ENCODE data around the gene INO80C.
A peak's percentile ranks its signal among the peaks of the same experiment; 100 is the strongest.
"Not testable (repeated sequence)": the region's sequence is repeated elsewhere in the genome, so short reads cannot be mapped to it uniquely, and the experiment has no call there.

Gene INO80C

DNA sequence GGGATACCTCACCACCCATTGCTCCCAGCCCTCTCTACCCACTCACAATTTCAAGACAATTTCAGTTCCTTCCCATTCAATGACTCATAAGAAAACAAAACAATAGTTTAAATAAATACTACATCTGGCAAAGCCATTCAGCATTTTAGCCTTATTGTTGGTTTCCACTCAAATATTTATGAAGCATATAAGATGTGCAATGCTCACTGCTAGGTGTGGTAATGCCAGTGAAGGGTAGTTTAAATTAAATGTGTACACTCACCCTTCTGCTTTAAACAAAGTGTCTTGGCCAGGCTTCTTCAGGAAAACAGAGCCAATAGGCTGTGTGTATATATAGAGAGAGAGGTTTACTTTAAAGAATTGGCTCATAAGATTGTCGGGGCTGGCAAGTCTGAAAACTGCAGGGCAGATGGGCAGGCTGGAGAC, 37.0 kb downstream of the INO80C start:
- no peak for DNase-seq (ENCODE audit: low spot score)

DNA sequence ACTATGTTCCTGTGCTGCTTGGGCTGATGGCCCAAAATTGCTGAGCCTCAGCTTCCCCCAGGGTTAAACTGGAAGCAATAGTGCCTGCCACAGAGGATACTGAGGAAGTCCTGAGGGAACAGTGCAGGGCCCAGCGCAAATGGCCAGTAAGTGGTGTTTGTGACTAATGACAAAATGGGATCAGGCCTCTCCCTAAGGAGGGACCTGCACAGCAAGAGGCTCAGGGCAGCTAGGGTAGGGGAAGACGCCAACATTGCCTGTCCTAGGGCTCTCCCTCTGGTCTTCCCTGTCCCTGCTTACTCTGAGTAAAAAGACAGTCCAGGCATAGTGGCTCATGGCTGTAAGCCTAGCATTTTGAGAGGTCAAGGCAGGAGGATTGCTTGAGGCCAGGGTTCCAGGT, 37.8 kb downstream of the INO80C start:
- DNase-seq (ENCODE audit: low spot score): no peak

DNA sequence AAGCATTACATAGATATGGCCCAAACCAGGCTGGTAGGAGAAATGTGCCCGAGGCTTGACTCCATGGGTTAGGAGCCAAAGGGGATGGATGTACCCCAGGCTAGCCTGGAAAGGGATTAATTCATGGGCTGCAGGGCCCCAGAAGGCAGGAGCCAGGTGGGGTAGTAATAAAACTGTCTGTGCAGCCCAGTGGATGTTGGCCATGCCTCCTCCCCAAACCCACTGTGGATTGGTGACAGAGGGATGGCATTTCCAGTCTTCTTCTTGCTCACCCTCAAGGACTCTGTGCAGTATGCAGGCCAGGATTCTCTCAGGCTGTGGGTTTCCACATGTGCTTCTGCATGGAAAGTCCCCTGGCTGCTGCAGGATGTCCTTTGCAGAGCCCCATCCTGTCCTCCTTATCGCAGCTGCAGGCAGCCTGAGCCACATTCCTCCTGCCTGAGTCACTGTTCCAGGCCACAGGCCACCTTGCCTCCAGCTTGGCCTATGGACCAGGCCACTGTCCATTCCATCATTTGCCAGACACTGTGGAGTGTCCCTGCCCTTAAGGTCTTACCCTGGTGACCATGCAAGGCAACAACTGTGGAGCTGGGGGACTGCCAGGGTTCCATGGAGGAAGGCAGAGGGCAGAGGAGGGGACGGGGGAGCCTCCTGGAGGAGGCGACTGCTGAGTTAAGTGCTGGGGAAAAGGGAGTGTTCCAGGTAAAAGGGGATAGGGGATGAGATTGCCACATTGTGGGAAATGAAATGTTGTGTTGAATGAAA, 38.9 kb downstream of the INO80C start:
- no peak for DNase-seq (ENCODE audit: low spot score)

DNA sequence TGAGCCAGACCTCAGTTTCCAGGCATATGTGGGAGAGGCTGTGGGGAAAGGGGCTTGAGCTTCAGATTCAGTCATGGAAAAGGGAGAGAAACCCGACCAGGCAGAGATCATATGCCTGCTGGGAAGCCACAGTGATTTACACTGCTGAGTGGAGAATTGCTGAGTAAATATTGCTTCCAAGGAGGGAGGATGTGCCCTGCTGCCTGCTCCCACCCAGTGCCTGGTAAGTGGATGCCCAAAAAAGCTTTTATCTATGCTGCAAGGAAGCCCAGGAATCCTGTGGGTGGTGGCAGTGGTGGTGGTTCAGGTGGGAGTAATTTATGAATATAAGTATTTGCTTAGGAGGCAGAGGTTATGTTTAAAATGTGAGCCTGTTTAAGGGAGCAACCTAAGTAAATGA, 39.5 kb downstream of the INO80C start:
- DNase-seq (ENCODE audit: low spot score): peak; percentile 52

DNA sequence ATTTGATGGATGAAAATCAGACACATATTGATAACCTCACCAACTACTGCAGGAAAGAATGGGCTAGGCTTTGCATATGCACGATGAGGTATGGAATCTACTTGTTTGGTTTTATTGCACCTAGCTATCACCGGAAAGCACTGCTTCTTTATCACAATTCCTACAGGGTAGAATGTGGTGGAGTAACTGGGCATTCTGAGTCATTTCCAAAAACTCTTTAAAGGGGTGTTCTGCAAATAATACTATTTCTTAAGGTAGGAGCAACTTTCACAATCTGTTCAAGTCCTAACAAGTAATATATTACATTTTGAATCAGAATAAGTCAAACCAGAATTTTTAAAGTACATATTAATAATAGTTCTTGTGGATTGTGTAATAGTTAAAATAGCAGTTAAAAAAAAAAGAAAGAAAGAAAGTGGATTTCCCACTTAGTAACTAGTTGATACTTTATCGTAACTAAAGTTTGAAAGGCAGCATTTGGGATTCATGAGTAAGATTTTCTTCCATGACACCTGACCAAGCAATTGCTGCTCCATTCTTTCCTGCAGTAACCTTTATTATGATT, 40.5 kb downstream of the INO80C start:
- no peak for DNase-seq (ENCODE audit: low spot score)

DNA sequence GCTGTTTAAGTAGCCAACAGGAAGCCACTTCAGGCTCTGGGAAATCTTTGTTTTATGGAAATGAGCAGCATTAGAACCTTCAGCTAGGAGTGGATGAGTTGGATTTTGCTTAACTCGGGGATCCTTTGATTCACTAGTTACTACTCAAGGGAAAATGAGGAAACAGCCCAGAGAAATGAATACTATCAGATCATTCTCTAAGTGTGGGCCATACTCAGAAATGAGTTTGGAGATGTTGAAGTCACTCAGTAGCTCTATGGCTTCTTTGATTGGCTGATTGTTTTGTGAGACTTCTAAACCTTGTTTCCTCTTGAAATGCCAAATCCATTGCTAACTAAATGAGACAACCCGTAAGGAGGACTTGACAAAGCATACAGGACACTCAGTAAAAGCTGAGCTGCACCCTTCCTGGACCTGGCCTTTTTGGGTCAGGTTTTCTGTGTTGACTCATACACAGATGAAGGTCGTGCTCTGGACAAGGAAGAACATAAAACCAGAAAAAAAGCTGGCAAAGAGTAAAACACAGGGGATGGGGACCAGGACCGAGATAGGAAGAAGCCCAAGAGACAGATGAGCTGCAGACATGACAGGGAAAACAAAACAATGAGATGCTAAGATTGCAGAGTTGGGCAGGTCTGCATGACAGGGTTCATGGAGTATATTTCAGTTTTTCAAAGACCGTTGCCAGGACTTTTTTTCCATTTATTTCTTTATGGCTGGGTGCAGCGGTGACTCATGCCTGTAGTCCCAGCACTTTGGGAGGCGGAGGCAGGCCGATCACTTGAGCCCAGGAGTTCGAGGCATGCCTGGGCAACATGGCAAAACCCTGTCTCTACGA, 41.6 kb downstream of the INO80C start:
- DNase-seq (ENCODE audit: low spot score): no peak

DNA sequence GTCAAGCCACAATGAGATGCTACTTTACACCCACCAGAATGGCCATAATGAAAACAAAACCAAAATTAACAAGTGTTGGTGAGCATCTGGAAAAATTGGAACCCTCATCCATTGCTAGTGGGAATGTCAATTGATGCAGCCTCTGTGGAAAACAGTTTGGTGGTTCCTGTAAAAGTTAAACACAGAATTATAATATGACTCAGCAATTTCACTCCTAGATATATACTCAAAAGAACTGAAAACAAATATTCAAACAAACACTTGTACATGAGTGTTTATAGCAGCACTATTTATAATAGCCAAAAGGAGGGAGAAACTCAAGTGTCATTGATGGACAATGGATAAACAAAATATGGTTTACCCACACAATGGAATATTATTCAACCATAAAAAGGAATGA, 43.0 kb downstream of the INO80C start:
- DNase-seq (ENCODE audit: low spot score): no peak

DNA sequence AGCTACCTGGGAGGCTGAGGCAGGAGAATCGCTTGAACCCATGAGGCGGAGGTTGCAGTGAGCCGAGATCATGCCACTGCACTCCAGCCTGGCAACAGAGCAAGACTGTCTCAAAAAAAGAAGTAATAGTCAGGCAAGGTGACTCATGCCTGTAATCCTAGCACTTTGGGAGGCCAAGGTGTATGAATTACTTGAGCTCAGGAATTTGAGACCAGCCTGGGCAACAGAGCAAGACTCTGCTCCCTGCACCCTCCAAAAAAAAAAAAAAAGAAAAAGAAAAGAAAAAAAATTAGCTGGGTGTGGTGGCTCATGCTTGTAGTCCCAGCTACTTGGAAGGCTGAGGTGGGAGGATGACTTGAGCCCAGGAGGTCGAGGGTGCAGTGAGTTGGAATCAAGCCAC, 44.7 kb downstream of the INO80C start:
- DNase-seq (ENCODE audit: low spot score): not testable (repeated sequence)

DNA sequence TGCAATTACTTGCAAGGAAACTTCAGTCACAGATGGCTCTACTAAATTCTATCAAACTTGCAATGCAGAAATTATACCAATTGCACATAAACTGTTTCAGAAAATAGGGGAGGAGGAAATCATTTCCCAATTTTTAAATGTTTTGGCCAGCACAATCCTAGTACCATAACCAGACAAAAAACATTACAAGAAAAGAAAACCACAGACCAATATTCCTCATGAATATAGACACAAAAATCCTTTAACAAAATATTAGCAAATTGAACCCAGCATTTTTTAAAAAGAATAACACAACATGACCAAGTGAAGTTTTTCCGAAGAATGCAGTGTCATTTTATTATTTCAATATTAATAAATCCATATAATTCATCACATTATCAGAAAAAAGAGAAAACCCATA, 45.8 kb downstream of the INO80C start:
- DNase-seq (ENCODE audit: low spot score): no peak

DNA sequence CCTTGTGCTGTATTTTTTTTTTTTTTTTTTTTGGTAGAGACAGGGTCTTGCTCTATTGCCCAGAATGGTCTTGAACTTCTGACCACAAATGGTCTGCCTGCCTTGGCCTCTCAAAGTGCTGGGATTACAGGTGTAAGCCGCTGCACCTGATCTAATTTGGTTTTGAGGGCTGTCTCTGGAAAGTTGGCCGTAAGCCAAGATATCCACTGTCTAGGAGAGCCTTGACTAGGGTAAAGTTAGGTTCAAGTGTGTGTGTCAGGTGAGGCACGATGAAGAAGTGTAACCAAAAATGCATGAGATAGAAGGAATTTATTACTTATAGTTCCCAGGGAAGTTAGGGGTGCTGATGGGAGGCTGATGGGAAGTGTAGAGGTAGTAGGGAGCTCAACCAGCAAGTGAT, 46.7 kb downstream of the INO80C start:
- no peak for DNase-seq (ENCODE audit: low spot score)

DNA sequence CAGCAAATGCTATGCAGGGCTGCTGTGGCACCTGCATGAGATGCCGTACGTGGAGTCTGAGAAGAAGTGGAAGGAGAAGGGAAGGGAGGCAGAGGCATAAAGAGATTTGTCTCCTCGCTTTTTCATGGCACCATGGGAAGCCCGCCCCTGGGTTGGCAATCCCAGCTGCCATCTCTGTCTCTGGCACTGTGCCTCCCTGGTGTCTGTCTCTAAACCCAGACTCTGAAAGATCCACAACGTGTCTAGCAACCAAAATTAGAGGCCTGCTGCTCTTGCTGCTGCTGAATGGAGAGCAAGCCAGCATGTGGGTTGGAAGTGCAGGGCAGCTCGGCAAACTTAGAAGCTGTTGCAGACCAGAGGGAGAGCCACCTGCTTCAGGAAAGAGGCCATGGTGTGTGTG, 53.1 kb downstream of the INO80C start:
- DNase-seq (ENCODE audit: low spot score): peak; percentile 40

DNA sequence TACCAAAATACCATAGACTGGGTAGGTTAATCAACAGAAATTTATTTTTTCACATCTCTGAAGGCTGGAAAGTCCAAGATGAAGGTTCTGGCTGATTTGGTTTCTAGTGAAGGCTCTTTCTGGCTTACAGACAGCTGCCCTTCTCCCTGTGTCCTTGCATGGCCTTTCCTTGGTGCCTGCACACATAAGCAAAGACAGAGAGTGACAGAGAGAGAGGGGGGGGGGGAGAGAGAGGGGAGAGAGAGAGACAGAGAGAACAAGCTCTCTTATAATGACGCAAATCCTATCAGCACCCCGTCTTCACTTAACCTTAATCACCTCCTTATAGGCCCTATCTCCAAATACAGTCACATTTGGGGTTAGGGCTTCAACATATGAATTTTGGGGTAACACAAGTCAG, 53.9 kb downstream of the INO80C start:
- no peak for DNase-seq (ENCODE audit: low spot score)

DNA sequence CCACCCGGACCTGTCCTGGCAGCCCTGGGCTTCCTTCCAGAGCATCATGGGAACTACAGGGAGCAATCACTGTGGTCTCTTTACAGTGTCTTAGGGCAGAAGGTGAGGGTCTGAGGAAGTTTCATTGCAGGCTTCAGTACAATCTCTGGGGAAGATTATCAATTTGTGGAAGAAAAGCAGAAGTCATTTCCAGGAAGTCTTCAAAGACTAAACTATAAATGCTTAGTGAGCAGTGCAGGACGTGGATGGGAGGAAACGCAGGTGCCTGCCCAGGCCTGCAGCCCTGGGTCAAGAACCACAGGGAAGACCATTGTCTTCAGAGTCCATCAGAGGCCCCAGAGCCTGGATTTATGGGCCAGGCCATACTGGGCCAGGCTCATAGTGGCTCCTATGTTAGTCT, 54.3 kb downstream of the INO80C start:
- DNase-seq (ENCODE audit: low spot score): no peak

DNA sequence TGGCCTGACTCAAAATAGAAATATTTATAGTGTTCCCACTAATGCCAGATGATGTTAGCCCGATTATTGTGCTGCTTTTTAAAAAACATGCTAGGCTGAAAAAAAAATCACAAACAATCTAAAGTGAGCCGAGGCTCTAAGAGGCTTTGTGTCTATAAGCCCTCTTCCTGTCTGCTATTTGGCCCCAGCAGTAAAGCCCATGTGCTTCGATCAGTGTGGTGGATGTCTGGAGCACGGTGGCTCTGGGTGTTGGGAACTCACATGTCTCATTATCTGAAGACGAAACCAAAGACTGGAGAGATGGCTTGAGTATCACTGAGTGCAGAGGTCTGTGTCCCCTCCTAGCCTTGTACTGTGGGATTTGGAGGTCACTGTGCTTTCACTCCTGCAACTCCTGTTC, 55.1 kb downstream of the INO80C start:
- no peak for DNase-seq (ENCODE audit: low spot score)

DNA sequence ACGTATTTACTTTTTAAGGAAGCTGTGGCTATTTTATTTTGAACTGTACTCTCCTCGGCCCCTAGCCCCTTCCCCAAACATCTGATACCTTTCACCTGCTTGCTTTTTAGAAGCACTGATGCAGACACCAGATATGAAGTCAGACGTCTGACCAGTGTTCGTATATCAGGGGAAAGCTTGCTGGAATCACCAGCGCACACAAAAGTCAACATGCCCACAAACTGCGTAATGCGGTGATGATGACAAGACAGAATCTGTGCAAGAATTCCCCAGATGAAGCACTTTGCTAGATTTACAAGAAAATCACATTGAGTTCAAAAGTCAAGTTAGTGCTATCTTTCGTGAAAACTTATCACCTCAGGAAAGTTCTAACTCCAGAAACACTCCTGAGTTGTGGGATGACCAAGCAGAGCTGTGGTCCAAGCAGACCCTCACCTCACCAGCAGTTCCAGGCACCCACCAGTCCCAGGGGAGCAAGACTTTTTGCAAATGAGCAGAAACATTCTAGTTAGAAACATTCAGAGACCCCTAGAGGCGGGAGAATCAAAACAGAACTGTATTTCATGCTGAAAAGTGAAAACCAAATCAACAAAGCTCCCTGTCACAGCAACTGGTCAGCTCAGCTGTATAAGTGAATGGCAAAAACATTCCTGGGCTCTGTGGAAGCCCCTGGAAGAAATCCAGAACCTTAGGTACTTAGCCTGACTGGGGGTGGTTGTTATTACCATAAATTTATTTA, 55.7 kb downstream of the INO80C start:
- DNase-seq (ENCODE audit: low spot score): no peak

DNA sequence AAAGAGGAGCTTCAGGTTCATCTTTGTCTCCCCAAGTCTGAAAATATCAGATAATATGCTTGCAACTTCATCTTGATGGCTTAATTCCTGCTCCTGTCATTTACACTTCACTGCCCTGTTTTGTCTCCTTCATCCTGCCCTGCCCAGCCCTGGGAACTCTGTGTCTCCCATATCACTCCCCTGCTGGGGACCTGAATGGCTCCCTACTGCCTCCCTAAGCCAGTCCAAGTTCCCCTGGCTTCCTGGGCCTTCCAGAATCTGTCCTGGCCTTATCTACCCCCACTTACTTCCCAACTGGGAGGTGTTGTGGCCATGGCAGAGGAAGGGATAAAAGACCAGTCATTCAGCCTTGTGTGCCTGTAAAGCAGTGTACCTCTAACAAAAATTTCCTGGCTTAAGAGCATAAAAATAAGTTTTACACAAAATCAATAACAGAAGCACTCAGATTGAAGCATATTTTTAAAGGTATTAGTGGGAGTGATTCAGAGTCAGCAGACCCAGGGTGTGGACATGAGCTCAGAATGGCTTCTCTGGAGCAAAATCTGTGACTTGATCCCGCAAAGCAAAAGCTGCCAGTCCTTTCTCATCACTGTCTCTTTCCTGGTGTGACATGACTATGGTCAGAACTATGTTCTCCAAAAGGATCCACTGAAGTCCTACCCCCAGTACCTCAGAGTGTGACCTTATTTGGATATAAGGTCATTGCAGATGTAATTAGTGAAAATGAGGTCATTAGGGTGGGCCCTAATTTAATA, 59.1 kb downstream of the INO80C start:
- DNase-seq (ENCODE audit: low spot score): no peak

DNA sequence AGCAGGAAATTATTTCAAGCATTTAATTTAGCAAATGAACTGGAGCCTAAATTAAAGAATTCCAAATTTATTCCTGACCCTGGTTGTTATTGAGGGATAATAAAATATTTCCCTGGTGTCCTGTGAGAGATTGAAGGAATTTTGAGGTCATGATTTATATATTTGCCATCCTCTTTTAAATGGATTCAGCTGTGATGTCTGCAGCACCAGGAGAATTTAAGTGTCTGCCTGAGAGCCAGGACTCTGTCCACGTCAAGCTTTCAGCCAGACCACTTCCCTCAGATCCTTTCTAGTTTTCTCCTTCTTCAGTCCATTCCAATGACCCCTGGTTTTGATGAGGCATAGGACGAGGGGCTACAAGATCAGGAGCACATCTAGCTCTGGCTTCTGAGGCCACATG, 59.9 kb downstream of the INO80C start:
- DNase-seq (ENCODE audit: low spot score): no peak

DNA sequence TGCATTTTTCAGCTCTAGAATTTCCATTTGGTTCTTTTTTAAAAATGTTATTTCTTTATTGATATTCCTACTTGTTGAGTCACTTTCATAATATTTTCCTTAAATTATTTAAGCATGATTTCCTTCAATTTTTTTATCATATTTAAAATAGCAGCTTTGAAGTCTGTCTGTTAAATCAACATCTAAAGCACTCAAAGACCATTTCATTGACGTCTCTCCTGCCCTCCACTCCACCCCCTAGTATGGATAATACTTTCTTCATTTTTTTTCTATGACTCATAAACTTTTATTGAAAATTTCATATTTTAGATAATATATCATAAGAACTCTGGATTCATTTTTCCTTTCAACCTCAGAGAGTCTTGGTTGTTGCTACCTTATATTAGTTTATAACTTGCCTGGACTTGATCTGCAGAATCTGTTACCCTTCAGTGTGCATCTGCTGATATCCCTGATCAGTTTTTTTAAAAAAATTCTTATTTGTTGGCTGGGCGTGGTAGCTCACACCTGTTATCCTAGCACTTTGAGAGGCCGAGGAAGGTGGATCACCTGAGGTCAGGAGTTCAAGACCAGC, 61.6 kb downstream of the INO80C start:
- DNase-seq (ENCODE audit: low spot score): no peak

DNA sequence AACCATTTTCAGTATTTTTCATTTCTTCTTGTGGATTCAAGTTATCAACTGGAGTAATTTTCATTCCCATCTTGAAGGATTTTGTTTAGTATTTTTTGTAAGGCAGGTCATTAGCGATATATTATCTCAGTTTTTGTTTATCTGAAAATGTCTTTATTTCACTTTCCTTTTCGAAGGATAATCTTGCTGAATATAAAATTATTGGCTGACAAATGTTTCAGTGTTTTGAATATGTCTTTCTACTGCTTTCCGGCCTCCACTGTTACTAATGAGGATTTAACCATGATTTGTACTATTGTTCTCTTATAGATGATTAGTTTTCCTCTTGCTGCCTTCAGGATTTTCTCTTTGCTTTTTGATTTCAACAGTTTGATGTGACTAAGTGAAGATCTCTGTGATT, 62.4 kb downstream of the INO80C start:
- DNase-seq (ENCODE audit: low spot score): no peak

DNA sequence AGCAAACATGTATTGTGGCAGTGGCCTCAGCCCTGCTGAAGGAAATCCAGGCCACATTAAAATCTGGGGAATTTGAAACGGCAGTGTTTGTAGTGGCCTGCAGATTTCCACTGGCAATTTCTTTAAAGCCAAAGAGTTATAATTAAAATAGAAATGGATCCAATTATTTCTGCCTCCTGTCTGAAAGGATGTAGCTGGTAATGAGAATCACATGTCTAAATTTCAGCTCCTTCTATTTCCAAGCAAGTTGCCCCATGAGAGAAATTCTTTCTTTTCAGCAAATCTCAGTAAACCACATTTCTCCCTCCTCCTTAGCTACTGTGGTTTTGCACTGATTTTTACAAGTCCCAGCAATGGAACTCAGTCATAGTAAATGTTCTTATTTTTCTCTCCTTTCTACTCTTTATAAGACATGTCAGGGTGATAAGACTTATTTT, 65.2 kb downstream of the INO80C start:
- no peak for DNase-seq (ENCODE audit: low spot score)

DNA sequence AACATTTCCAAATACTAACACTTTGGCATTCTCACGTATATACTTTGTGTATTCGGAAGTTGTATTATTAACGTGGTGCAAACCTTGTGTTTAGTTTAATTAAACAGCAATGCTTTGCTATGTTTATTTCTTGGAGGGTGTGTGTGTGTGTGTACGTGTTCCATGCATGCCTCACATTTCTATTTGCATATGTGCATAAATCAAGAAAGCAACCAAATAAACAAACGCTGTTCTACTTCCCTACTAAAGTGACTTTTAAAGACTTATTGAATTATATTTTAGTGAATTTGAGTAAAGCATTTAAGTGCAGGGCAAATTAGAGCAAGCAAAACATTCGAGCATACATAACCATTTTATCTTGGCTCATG, 66.4 kb downstream of the INO80C start:
- no peak for DNase-seq (ENCODE audit: low spot score)
